Activated T-helper 1 cell treated with Interleukin-2 at 50 U/mL for 16 hours (primary cell): ENCODE measurements around the gene FRZB.

Source experiments
- DNase-seq: peaks from one replicate; pipeline ENCODE4 v3.0.0-alpha.2; 2020; ENCODE audit warnings: low read depth

FRZB gene

DNA sequence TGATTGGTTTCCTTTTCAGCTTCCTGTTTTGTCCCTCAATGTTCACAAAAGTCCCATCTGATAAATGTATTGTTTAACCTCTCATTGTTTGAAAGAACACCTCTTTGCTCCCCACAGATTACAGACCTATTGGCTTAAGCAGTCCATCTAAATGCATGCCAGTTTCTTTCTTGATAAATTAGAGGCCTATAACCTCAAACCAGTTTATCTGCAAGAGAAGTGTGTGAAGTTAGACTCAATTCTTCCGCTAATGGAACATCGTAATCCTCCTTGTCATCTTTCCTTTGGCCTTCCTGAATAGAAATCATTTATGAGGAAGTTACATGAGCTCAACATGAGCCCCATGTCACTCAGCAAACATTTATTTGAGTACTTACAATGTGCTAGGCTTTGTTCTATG lies 74.0 kb downstream of the FRZB start:
- no peak for DNase-seq

DNA sequence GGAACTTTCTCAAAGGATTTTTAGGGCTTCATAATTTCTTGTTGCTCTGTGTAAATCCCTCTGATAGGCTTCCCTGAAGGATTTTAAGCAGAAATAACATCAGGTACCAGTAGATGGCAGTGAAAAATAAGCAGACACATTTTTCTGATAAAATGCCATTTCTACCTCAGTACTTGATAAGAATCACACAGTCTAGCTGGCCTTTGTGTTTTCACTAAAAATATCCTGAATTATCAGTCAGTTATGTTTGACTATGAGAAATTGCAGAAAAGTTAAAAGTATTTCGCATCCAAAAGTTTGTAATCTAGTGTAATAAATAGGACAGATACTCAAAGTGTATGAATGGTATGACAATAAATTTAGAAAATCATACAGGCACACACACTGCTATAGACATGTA lies 81.7 kb downstream of the FRZB start:
- no peak for DNase-seq

DNA sequence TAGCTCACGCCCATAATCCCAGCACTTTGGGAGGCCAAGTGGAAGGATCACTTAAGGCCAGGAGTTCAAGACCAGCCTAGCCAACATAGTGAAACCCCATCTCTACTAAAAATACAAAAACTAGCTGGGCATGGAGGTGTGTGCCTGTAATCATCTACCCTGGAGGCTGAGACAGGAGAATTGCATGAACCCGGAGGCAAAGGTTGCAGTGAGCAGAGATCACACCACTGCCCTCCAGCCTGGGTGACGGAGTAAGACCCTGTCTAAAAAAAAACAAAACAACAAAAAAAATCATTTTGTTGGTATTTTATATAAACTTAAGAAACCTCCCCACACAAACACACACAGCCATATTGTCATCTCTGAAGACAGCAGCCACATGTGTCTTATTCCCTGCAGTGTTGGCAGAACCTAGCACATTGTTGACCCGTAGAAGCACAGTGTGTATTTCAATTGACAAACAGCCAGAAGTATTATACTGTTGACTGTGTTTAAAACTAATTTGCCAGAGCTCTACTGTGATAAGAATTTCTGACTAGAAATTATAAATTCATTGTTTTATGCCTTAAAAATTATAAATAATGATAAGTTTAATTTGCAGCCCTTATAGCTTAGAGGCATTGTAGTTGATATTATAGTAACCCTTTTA lies 82.3 kb downstream of the FRZB start:
- DNase-seq, result no peak
